HEK293 (cell line): Measurements from ENCODE around the gene ACAP2.
A peak's percentile ranks its signal among the peaks of the same experiment; 100 is the strongest.

Experiments
- CTCF ChIA-PET: fragments of 350-600 bp; formaldehyde crosslinking; extraction: SDS; loops from one replicate; lab custom pipeline; 2021; ENCODE audit warnings: antibody characterized with exemption; lab: Yijun Ruan, JAX
- POLR2A ChIA-PET: fragments of 300-600 bp; formaldehyde crosslinking; extraction: SDS; loops from one replicate; lab custom pipeline; 2020; ENCODE audit warnings: antibody characterized with exemption, inconsistent platforms; lab: Yijun Ruan, JAX
- H3K27ac ChIP-seq: fragments of 200-500 bp; sonication (Bioruptor generic); 2 replicates; pipeline ENCODE4 v1.5.1; 2014; ENCODE audit warnings: low read depth, low read length, control low read depth, inconsistent platforms; ENCODE audit errors: extremely low read depth
- H3K36me3 ChIP-seq, 2 experiments: fragments of 200-500 bp in 1 of 2; sonication (Bioruptor generic) in 1 of 2; 1 replicate in 1 of 2; 2 replicates in 1 of 2; pipeline ENCODE4 v1.5.1; 2014 to 2017; ENCODE audit warnings: inconsistent platforms in 2 of 2, low read length in 2 of 2; ENCODE audit not compliant: control insufficient read depth in 2 of 2, insufficient read depth in 1 of 2
- H3K4me1 ChIP-seq: fragments of 200-500 bp; sonication (Bioruptor generic); 2 replicates; pipeline ENCODE4 v1.5.1; 2014; ENCODE audit warnings: mild to moderate bottlenecking, low read length, inconsistent platforms; ENCODE audit not compliant: control insufficient read depth, insufficient read depth
- H3K4me3 ChIP-seq: 2 replicates; pipeline ENCODE4 v1.5.1; 2011; ENCODE audit warnings: low read depth, mild to moderate bottlenecking, control low read depth, low read length, moderate library complexity
- H3K9me3 ChIP-seq: fragments of 200-500 bp; sonication (Bioruptor generic); 2 replicates; pipeline ENCODE4 v1.5.1; 2014; ENCODE audit warnings: low read depth, low read length, inconsistent platforms; ENCODE audit not compliant: control insufficient read depth, insufficient read depth
- BCL11B ChIP-seq: fragments of 450-650 bp; formaldehyde crosslinking; IDR thresholded peaks from 2 replicates; pipeline ENCODE4 v1.5.1; 2016; ENCODE audit warnings: low read depth, missing biosample characterization, missing genetic modification characterization
- GLIS2 ChIP-seq: fragments of 450-650 bp; formaldehyde crosslinking; IDR thresholded peaks from 2 replicates; pipeline ENCODE4 v1.5.1; 2016; ENCODE audit warnings: missing biosample characterization, missing genetic modification characterization
- PRDM10 ChIP-seq: fragments of 450-650 bp; formaldehyde crosslinking; IDR thresholded peaks from 2 replicates; pipeline ENCODE4 v1.5.1; 2016; ENCODE audit warnings: missing biosample characterization, missing genetic modification characterization
- ZBTB17 ChIP-seq: fragments of 450-650 bp; formaldehyde crosslinking; IDR thresholded peaks from 2 replicates; pipeline ENCODE4 v1.5.1; 2016; ENCODE audit warnings: missing biosample characterization, missing genetic modification characterization
- ZFP69B ChIP-seq: fragments of 450-650 bp; formaldehyde crosslinking; IDR thresholded peaks from 2 replicates; pipeline ENCODE4 v1.5.1; 2016; ENCODE audit warnings: missing biosample characterization, missing genetic modification characterization
- ZIC2 ChIP-seq: fragments of 450-650 bp; formaldehyde crosslinking; IDR thresholded peaks from 2 replicates; pipeline ENCODE4 v1.5.1; 2016; ENCODE audit warnings: missing biosample characterization, missing genetic modification characterization
- ZNF292 ChIP-seq: fragments of 450-650 bp; formaldehyde crosslinking; IDR thresholded peaks from 2 replicates; pipeline ENCODE4 v1.5.1; 2016; ENCODE audit warnings: low read depth, missing biosample characterization, missing genetic modification characterization, borderline replicate concordance
- ZNF335 ChIP-seq: fragments of 450-650 bp; formaldehyde crosslinking; conservative IDR thresholded peaks from 2 replicates; pipeline ENCODE4 v1.5.1; 2016; ENCODE audit warnings: missing biosample characterization, missing genetic modification characterization
- ZNF391 ChIP-seq: fragments of 450-650 bp; formaldehyde crosslinking; IDR thresholded peaks from 2 replicates; pipeline ENCODE4 v1.5.1; 2016; ENCODE audit warnings: low read depth, missing biosample characterization, missing genetic modification characterization, borderline replicate concordance
- ZNF398 ChIP-seq: fragments of 450-650 bp; formaldehyde crosslinking; IDR thresholded peaks from 2 replicates; pipeline ENCODE4 v1.5.1; 2017; ENCODE audit warnings: missing biosample characterization, missing genetic modification characterization
- ZNF416 ChIP-seq: fragments of 450-650 bp; formaldehyde crosslinking; IDR thresholded peaks from 2 replicates; pipeline ENCODE4 v1.5.1; 2016; ENCODE audit warnings: missing biosample characterization, missing genetic modification characterization
- ZNF513 ChIP-seq: fragments of 450-650 bp; IDR thresholded peaks from 2 replicates; pipeline ENCODE4 v1.5.1; 2018; ENCODE audit warnings: missing biosample characterization, missing genetic modification characterization
- ZNF600 ChIP-seq: fragments of 450-650 bp; formaldehyde crosslinking; IDR thresholded peaks from 2 replicates; pipeline ENCODE4 v1.5.1; 2016; ENCODE audit warnings: missing biosample characterization, missing genetic modification characterization
- ZNF660 ChIP-seq: fragments of 450-650 bp; IDR thresholded peaks from 2 replicates; pipeline ENCODE4 v1.5.1; 2018; ENCODE audit warnings: missing biosample characterization, mild to moderate bottlenecking, missing genetic modification characterization
- ZNF707 ChIP-seq: fragments of 450-650 bp; formaldehyde crosslinking; IDR thresholded peaks from 2 replicates; pipeline ENCODE4 v1.5.1; 2016; ENCODE audit warnings: missing biosample characterization, missing genetic modification characterization
- ZNF792 ChIP-seq: fragments of 450-650 bp; formaldehyde crosslinking; IDR thresholded peaks from 2 replicates; pipeline ENCODE4 v1.5.1; 2016; ENCODE audit warnings: missing biosample characterization, missing genetic modification characterization
- TF ChIP-seq, protein P1 (sequence below): fragments of 450-650 bp; formaldehyde crosslinking; IDR thresholded peaks from 2 replicates; pipeline ENCODE4 v1.5.1; 2016; ENCODE audit warnings: missing biosample characterization, missing genetic modification characterization
- TF ChIP-seq, protein P2 (sequence below): fragments of 450-650 bp; formaldehyde crosslinking; IDR thresholded peaks from 2 replicates; pipeline ENCODE4 v1.5.1; 2016; ENCODE audit warnings: missing biosample characterization, missing genetic modification characterization

Gene ACAP2

GRCh38 chr3:195443391-195443989 is 670 bp upstream of the ACAP2 start:
- Histone ChIP-seq H3K9me3 (no peaks in the 10 kb centered on the region), H3K27ac (no peak overlapping the region), H3K4me3 (0 out of 2 replicates have a peak overlapping the region, but pooled peaks have one; percentile 2), H3K4me1 (peaks cover 5% of the 10 kb centered on the region; the same call in 1 of the 2 replicates), H3K36me3 (no peaks in the 10 kb centered on the region)
- ChIA-PET POLR2A (interaction anchor here (1.2 to 1.9 kb wide), 5 partner anchors 9 to 172 kb away, joined by 3 to 6 read pairs (median 4); partner anchors contain the start of genes PPP1R2 and XXYLT1), CTCF (interaction anchor here (0.7 to 4.0 kb wide), 2 partner anchors 173 to 1110 kb away, joined by 4 to 23 read pairs; partner anchors contain the start of gene XXYLT1)
- TF ChIP-seq BCL11B (tag by site-specific recombination) (no peak), ZBTB17 (tag by site-specific recombination) (peak; percentile 74), ZNF391 (tag by site-specific recombination) (no peak), ZNF513 (tag by site-specific recombination) (no peak), ZNF600 (tag by site-specific recombination) (peak; percentile 29; the same call in 1 of the 2 replicates), ZNF707 (tag by site-specific recombination) (no peak), ZNF660 (tag by site-specific recombination) (peak; percentile 37; the same call in 1 of the 2 replicates), GLIS2 (tag by site-specific recombination) (no peak)
- TF ChIP-seq, protein P1, sequence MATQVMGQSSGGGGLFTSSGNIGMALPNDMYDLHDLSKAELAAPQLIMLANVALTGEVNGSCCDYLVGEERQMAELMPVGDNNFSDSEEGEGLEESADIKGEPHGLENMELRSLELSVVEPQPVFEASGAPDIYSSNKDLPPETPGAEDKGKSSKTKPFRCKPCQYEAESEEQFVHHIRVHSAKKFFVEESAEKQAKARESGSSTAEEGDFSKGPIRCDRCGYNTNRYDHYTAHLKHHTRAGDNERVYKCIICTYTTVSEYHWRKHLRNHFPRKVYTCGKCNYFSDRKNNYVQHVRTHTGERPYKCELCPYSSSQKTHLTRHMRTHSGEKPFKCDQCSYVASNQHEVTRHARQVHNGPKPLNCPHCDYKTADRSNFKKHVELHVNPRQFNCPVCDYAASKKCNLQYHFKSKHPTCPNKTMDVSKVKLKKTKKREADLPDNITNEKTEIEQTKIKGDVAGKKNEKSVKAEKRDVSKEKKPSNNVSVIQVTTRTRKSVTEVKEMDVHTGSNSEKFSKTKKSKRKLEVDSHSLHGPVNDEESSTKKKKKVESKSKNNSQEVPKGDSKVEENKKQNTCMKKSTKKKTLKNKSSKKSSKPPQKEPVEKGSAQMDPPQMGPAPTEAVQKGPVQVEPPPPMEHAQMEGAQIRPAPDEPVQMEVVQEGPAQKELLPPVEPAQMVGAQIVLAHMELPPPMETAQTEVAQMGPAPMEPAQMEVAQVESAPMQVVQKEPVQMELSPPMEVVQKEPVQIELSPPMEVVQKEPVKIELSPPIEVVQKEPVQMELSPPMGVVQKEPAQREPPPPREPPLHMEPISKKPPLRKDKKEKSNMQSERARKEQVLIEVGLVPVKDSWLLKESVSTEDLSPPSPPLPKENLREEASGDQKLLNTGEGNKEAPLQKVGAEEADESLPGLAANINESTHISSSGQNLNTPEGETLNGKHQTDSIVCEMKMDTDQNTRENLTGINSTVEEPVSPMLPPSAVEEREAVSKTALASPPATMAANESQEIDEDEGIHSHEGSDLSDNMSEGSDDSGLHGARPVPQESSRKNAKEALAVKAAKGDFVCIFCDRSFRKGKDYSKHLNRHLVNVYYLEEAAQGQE (tag by site-specific recombination): no peak
- TF ChIP-seq, protein P2, sequence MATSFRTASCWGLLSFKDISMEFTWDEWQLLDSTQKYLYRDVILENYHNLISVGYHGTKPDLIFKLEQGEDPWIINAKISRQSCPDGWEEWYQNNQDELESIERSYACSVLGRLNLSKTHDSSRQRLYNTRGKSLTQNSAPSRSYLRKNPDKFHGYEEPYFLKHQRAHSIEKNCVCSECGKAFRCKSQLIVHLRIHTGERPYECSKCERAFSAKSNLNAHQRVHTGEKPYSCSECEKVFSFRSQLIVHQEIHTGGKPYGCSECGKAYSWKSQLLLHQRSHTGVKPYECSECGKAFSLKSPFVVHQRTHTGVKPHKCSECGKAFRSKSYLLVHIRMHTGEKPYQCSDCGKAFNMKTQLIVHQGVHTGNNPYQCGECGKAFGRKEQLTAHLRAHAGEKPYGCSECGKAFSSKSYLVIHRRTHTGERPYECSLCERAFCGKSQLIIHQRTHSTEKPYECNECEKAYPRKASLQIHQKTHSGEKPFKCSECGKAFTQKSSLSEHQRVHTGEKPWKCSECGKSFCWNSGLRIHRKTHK: no peak

DNA sequence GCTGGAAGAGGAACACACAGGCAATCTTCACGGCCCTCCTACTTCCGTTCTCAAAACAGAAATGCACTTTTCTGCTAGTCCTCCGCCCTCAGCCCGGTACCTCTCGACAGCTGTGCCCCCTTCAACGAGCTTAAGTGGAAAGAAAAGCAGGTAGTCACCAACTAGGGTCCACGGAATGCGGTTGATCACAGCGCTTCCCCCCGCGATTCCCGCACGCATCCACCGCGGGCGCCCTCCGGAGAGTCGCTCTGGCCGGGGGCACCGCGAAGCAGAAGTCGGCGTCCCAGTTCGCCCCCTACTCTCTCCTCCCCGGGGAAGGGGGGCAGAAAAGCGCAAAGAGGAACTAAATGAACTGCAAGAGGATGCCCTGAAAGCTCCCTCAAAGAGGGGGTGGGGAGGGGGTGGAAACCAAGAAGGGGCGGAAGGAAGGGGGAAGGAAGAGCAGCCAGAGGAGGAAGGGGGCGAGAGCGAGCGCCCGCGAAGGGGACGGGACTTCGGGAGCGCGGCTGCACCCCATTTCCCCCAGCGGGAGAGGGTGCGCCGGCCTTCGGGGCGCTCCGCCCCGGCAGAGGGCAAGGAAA is 738 bp downstream of the ACAP2 start:
- CTCF ChIA-PET: interaction anchor here (0.6 to 4.0 kb wide), 2 partner anchors 79 to 171 kb away, joined by 4 to 23 read pairs; partner anchors contain the start of gene XXYLT1
- POLR2A ChIA-PET: interaction anchor here (0.5 to 1.9 kb wide), 8 partner anchors 8 to 1141 kb away, joined by 3 to 6 read pairs (median 5); partner anchors contain the start of genes PPP1R2 and XXYLT1
- TF ChIP-seq ZBTB17 (tag by site-specific recombination) (peak; percentile 71; the same call in 1 of the 2 replicates), PRDM10 (tag by site-specific recombination) (peak; percentile 44), ZNF416 (tag by site-specific recombination) (no peak), ZNF792 (tag by site-specific recombination) (no peak), ZNF398 (tag by site-specific recombination) (peak; percentile 93), ZNF600 (tag by site-specific recombination) (peak; percentile 25), ZIC2 (tag by site-specific recombination) (peak; percentile 47), ZNF335 (tag by site-specific recombination) (peak; percentile 37), ZNF292 (no peak), ZFP69B (tag by site-specific recombination) (no peak)

More for the DNA sequence above, 738 bp downstream of the ACAP2 start:
- Histone ChIP-seq H3K4me1 (peaks cover 5% of the 10 kb centered on the region; the same call in 1 of the 2 replicates), H3K27ac (peak overlapping the region; percentile 90), H3K4me3 (peak overlapping the region; percentile 92), H3K9me3 (no peaks in the 10 kb centered on the region), H3K36me3 (no peaks in the 10 kb centered on the region)
